ENCODE data around the gene SEPTIN3.

- TF ChIP-seq CTCF (IDR thresholded peaks at IDR 0.05; ENCODE audit: insufficient read depth, low read length) (no peak), GABPA (IDR thresholded peaks at IDR 0.05; ENCODE audit: low read depth) (no peak), POLR2AphosphoS5 (IDR thresholded peaks at IDR 0.05; ENCODE audit: low read depth) (no peak)
Measured at GRCh38 chr22:41976070-41976901, 7.0 kb downstream of the SEPTIN3 start.

Data from HL-60 (cell line).